ENCODE measurements around the gene SPDYA. TPM values are rescaled to one million over a fixed set of nuclear protein-coding genes. Genes with fewer than 3 reads are reported as not detected.
"Not testable (repeated sequence)": the region's sequence is repeated elsewhere in the genome, so short reads cannot be mapped to it uniquely, and the experiment has no call there.

SPDYA gene
- polyA plus RNA-seq, result 0.30 TPM

GRCh38 chr2:28810384-28811285, at the start of gene SPDYA:
TSS of gene SPDYA (plus strand) at chr2:28810834. CDS start at chr2:28816015, 5,181 bp downstream.
- Mint-ChIP-seq H3K27ac (peak within 1 kb of the TSS in 2 of 3 donors; percentile 31 to 51), H3K4me3 (peak within 1 kb of the TSS; percentile 75 to 90 (median 86)), H3K36me3 (peaks cover 3% of the 10 kb centered on the region), H3K4me1 (peaks cover 4 to 7% (median 5%) of the 10 kb centered on the region in 3 donors), H3K27me3 (no peaks in the 10 kb centered on the region), H3K9me3 (peaks cover 0 to 3% (median 0%) of the 10 kb centered on the region in 3 donors)

GRCh38 chr2:28761420-28761819, 49.2 kb upstream of the SPDYA start:
- Mint-ChIP-seq H3K4me3 (no peak overlapping the region), H3K9me3 (no peaks in the 10 kb centered on the region), H3K36me3 (no peaks in the 10 kb centered on the region), H3K27me3 (no peaks in the 10 kb centered on the region), H3K4me1 (peaks cover 41 to 62% (median 52%) of the 10 kb centered on the region in 3 donors), H3K27ac (no peak overlapping the region)

DNA sequence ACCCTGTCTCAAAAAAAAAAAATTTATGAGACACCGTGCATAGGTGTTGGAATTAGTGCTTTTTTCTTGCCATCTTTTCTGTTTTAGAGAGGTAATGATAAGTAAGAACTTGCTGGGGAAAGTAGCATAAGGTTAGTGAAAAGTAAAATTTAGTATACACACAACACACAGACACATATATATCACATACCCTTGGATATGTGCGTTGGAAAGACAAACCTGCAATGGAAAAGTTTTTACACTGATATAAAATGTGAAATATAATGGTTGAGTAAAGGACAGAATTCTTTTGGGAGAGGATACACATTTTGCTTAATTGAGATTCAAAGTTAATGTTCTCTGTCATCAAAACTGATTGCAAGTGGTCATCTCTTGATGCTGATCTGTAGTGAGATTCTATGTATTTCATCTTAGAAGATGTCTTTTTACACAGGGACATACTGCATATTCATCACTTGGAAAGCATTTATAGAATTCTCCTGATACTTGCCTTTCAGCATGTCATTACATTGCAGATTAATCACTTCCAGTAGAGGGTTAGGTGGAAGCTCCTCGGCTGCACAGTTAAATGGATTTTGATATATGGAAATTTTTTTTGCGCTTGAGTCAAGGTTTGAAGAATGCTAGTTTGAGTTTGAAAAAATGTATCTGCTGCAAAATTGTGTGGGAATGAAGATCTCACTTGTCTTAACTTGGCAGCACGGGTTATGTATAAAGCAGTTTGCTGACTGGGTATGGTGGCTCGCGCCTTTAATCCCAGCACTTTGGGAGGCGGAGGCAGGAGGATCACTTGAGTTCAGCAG, 45.5 kb upstream of the SPDYA start:
- no peaks in the 10 kb centered on the region for H3K27me3 Mint-ChIP-seq
- H3K36me3 Mint-ChIP-seq, result no peaks in the 10 kb centered on the region
- no peak overlapping the region for H3K4me3 Mint-ChIP-seq
- no peaks in the 10 kb centered on the region for H3K9me3 Mint-ChIP-seq
- H3K4me1 Mint-ChIP-seq, result peaks cover 40 to 67% (median 60%) of the 10 kb centered on the region in 3 donors
- peak overlapping the region in 1 of 3 donors; percentile 43 for H3K27ac Mint-ChIP-seq

GRCh38 chr2:28766070-28766469, 44.6 kb upstream of the SPDYA start:
- Mint-ChIP-seq H3K4me3 (no peak overlapping the region), H3K9me3 (no peaks in the 10 kb centered on the region), H3K36me3 (no peaks in the 10 kb centered on the region), H3K4me1 (peaks cover 44 to 75% (median 62%) of the 10 kb centered on the region in 3 donors), H3K27me3 (no peaks in the 10 kb centered on the region), H3K27ac (no peak overlapping the region)

- Mint-ChIP-seq H3K4me1 (peaks cover 47 to 74% (median 61%) of the 10 kb centered on the region in 3 donors), H3K4me3 (no peak overlapping the region), H3K27ac (no peak overlapping the region), H3K36me3 (no peaks in the 10 kb centered on the region), H3K27me3 (no peaks in the 10 kb centered on the region), H3K9me3 (no peaks in the 10 kb centered on the region)
Measured at GRCh38 chr2:28767337-28767736, 43.3 kb upstream of the SPDYA start.

DNA sequence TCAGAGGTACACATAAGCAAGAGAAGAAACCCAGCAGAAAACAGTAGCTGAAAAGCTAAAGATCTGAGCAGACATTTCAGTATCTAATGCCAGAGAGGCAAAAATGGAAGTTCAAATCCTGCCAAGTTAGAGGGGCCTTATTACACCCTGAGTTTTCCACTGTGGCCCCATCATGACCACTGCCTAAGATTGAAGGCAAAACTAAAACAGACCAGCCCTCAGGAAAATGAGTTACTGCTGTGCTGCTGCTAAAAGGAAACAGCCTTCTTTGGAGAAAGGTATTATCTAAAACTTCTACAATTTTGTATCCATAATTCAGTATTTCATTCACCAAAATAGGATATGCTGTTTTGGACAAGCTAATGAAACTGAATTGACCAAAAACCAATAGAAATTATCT, 42.2 kb upstream of the SPDYA start:
- H3K4me3 Mint-ChIP-seq, result peak overlapping the region in 1 of 4 donors; percentile 55
- H3K36me3 Mint-ChIP-seq, result no peaks in the 10 kb centered on the region
- peaks cover 47 to 71% (median 59%) of the 10 kb centered on the region in 3 donors for H3K4me1 Mint-ChIP-seq
- H3K9me3 Mint-ChIP-seq, result no peaks in the 10 kb centered on the region
- H3K27me3 Mint-ChIP-seq, result no peaks in the 10 kb centered on the region
- H3K27ac Mint-ChIP-seq, result peak overlapping the region in 2 of 3 donors; percentile 26 to 39

DNA sequence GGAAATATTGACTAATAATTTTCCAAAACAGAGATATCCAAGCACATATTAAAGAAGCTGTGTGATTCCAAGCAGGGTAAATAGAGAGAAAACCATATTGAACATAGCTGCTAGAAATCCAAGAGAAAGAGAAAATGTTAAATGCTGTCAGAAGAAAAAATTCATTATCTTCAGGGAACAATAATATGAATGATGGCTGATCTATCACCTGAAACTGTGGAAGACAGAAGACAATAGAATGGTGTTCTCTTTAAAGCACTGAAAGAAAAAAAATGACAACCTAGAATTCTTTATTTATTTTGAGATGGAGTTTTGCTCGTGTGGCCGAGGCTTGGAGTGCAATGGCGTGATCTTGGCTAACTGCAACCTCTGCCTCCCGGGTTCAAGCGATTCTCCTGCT, 41.7 kb upstream of the SPDYA start:
- Mint-ChIP-seq H3K27ac (peak overlapping the region in 2 of 3 donors; percentile 26 to 29), H3K27me3 (no peaks in the 10 kb centered on the region), H3K36me3 (no peaks in the 10 kb centered on the region)

DNA sequence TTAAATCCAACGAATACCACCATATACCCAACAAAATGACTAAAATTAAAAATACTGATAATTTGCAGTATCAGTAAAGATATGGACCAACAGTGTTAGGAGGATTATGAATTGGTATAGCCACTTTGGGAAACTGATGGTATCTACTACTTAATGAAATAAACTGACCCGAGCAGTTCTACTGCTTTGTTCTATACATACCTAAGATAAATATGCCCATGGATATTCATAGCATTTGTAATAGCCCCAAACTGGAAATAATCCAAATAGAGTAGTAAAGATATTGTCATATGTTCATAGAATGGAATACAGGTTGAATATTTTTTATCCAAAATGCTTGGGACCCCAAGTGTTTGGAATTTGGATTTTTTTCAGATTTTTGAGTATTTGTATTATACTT, 38.3 kb upstream of the SPDYA start:
- H3K27ac Mint-ChIP-seq, result peak overlapping the region in 1 of 3 donors; percentile 3
- H3K9me3 Mint-ChIP-seq, result no peaks in the 10 kb centered on the region
- peaks cover 50 to 69% (median 52%) of the 10 kb centered on the region in 3 donors for H3K4me1 Mint-ChIP-seq
- no peak overlapping the region for H3K4me3 Mint-ChIP-seq
- H3K27me3 Mint-ChIP-seq, result no peaks in the 10 kb centered on the region
- no peaks in the 10 kb centered on the region for H3K36me3 Mint-ChIP-seq

More for the DNA sequence above, 41.7 kb upstream of the SPDYA start:
- peaks cover 50 to 75% (median 60%) of the 10 kb centered on the region in 3 donors for H3K4me1 Mint-ChIP-seq
- H3K4me3 Mint-ChIP-seq, result peak overlapping the region in 1 of 4 donors; percentile 49
- no peaks in the 10 kb centered on the region for H3K9me3 Mint-ChIP-seq

DNA sequence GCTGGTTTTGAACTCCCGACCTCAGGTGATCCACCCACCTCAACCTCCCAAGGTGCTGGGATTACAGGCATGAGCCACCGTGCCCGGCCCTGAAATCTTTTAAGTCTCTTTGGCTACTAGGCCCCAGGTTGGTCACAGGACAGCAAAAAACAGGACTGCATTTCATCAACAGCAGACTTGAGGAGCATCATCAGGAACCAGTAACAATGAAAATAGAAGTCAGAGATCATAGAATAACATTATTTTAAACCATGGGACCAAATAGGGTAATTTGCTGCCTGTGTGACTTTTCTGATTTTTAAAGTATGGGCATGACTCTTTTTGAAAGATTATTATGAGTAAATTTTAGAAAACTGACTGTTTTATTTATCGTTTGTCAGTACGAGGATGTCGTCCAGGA, 34.2 kb upstream of the SPDYA start:
- Mint-ChIP-seq H3K4me1 (peaks cover 20 to 33% (median 26%) of the 10 kb centered on the region in 3 donors), H3K27me3 (no peaks in the 10 kb centered on the region), H3K4me3 (peak overlapping the region in 1 of 4 donors; percentile 21), H3K9me3 (no peaks in the 10 kb centered on the region), H3K27ac (no peak overlapping the region), H3K36me3 (no peaks in the 10 kb centered on the region)

GRCh38 chr2:28778392-28778791, 32.2 kb upstream of the SPDYA start:
- Mint-ChIP-seq H3K4me3 (no peak overlapping the region), H3K27ac (peak overlapping the region in 1 of 3 donors; percentile 31), H3K4me1 (peaks cover 12 to 20% (median 15%) of the 10 kb centered on the region in 3 donors), H3K36me3 (peaks cover 5% of the 10 kb centered on the region), H3K9me3 (no peaks in the 10 kb centered on the region), H3K27me3 (no peaks in the 10 kb centered on the region)

GRCh38 chr2:28779001-28779400, 31.6 kb upstream of the SPDYA start:
- Mint-ChIP-seq H3K27ac (no peak overlapping the region), H3K27me3 (no peaks in the 10 kb centered on the region), H3K4me1 (peaks cover 8 to 14% (median 12%) of the 10 kb centered on the region in 3 donors), H3K36me3 (peaks cover 5% of the 10 kb centered on the region), H3K9me3 (no peaks in the 10 kb centered on the region), H3K4me3 (no peak overlapping the region)

DNA sequence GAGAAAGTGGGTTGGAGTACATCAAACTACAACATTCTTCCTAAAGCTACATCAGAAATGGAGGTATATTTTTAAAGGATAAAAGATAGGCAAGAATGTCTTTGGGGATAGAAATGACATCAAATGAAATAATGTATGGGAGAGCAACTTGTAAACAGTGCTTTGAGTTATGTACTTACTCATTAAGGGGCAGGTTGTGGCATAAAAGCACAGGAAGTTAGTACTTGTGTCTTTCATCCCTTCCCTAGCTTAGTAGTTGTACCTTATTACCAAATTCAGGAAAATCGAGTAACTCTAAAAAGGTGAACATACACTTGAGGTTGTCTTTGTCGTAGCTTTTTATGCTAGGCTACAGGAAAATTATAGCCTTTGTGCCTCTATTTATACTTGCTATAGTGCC, 30.1 kb upstream of the SPDYA start:
- H3K27ac Mint-ChIP-seq, result peak overlapping the region in 1 of 3 donors; percentile 53
- no peaks in the 10 kb centered on the region for H3K27me3 Mint-ChIP-seq
- no peaks in the 10 kb centered on the region for H3K9me3 Mint-ChIP-seq
- H3K4me3 Mint-ChIP-seq, result no peak overlapping the region
- H3K36me3 Mint-ChIP-seq, result peaks cover 5% of the 10 kb centered on the region
- peaks cover 4 to 11% (median 7%) of the 10 kb centered on the region in 3 donors for H3K4me1 Mint-ChIP-seq

- Mint-ChIP-seq H3K4me3 (no peak overlapping the region), H3K36me3 (peaks cover 6% of the 10 kb centered on the region), H3K9me3 (no peaks in the 10 kb centered on the region), H3K27ac (no peak overlapping the region), H3K4me1 (no peaks in the 10 kb centered on the region), H3K27me3 (no peaks in the 10 kb centered on the region)
Measured at GRCh38 chr2:28782423-28782822, 28.2 kb upstream of the SPDYA start.

GRCh38 chr2:28784570-28784969, 26.1 kb upstream of the SPDYA start:
- not testable (repeated sequence) for H3K27ac Mint-ChIP-seq, H3K4me3 Mint-ChIP-seq, H3K9me3 Mint-ChIP-seq, H3K27me3 Mint-ChIP-seq, H3K4me1 Mint-ChIP-seq, H3K36me3 Mint-ChIP-seq

- Mint-ChIP-seq H3K4me3 (no peak overlapping the region), H3K27ac (peak overlapping the region in 1 of 3 donors; percentile 65), H3K4me1 (peaks cover 6 to 10% (median 6%) of the 10 kb centered on the region in 3 donors), H3K36me3 (peaks cover 23% of the 10 kb centered on the region), H3K9me3 (peaks cover 0 to 2% (median 0%) of the 10 kb centered on the region in 3 donors), H3K27me3 (no peaks in the 10 kb centered on the region)
Measured at GRCh38 chr2:28796620-28797019, 14.0 kb upstream of the SPDYA start.

All from IgD-negative memory B cell (primary cell).